Psoas muscle (tissue), 8 donors: ENCODE measurements around the gene CNST. TPM values are rescaled to one million over a fixed set of nuclear protein-coding genes. Genes with fewer than 3 reads are reported as not detected.
A peak's percentile ranks its signal among the peaks of the same experiment; 100 is the strongest.

Experiments used
- ATAC-seq, 4 donors: fragments of 200-7000 bp; cut with Tn5 transposase; one replicate each; pipeline ENCODE4 v1.9.1; 2020; ENCODE audit warnings: moderate library complexity in 3 of 4, mild to moderate bottlenecking in 2 of 4
- DNase-seq, 2 donors: peaks; one replicate each; pipeline ENCODE4 v3.0.0-alpha.2; 2020
- H3K27ac ChIP-seq: fragments of 200-600 bp; one replicate; pipeline ENCODE4 v1.8.0; 2022
- H3K27me3 ChIP-seq, 3 donors: fragments of 200-600 bp in 1 of 3; one replicate each; pipeline versions ENCODE4 v1.6.1 to v1.8.0; 2013 to 2022; ENCODE audit warnings: low read length in 2 of 3, mild to moderate bottlenecking in 2 of 3, moderate library complexity in 1 of 3; ENCODE audit not compliant: insufficient read depth in 3 of 3
- H3K36me3 ChIP-seq, 2 donors: fragments of 200-600 bp in 1 of 2; one replicate each; pipeline versions ENCODE4 v1.6.1 to v1.8.0; 2013 to 2022; ENCODE audit warnings: low read depth in 1 of 2, mild to moderate bottlenecking in 1 of 2, moderate library complexity in 1 of 2; ENCODE audit not compliant: insufficient read depth in 1 of 2
- H3K4me1 ChIP-seq: fragments of 200-600 bp; one replicate; pipeline ENCODE4 v1.8.0; 2022
- H3K4me3 ChIP-seq: fragments of 200-600 bp; one replicate; pipeline ENCODE4 v1.8.0; 2022; ENCODE audit warnings: mild to moderate bottlenecking
- H3K9me3 ChIP-seq: fragments of 200-600 bp; one replicate; pipeline ENCODE4 v1.8.0; 2022
- CTCF ChIP-seq: fragments of 200-600 bp; IDR thresholded peaks from one replicate; pipeline ENCODE4 v1.8.0; 2022; ENCODE audit warnings: antibody characterized with exemption
- WGBS, 3 donors: extraction: QIAGEN DNeasy Blood & Tissue Kit; methylation state at CpG; one replicate each; pipeline versions ENCODE4 v1.1.6 to v1.1.7; 2013; 5-methylcytosine and 5-hydroxymethylcytosine counted together
- intact Hi-C, 2 donors: fragments of 100-400 bp; cut with DNase I; formaldehyde crosslinking; loops; one replicate each; pipeline versions ENCODE4 v1.11.0 to v1.14.2; 2022
- polyA plus RNA-seq, 3 donors: library from polyadenylated mRNA; stranded (reverse); fragments of 200-250 nt; gene quantifications; one replicate each; pipeline ENCODE4 v1.2.3, GENCODE V29; 2013
- total RNA-seq, 4 donors: library from RNA; stranded (reverse); fragmentation: NEBNext Ultra II Directional in 2 of 4; extraction: Animal tissue kit (Norgen Biotek cat#: 25700) in 2 of 4; gene quantifications; one replicate each; pipeline versions ENCODE4 v1.2.1 to v1.2.4, GENCODE V29; 2021 to 2023
- donor health status: healthy with polysubstance abuse.
- donor health status: DM: no; HTN: no; CAD: no; lungs with moderate emphysema.
- donor health status: Bipolar disorder and iron deficiency.
- donor health status: healthy.
- donor health status: DM: yes; HTN: yes; CAD: no.
- donor health status: DM: no; HTN: no; CAD: no.
- donor health status: DM: no; HTN: no; CAD: no.
- donor health status: DM: yes; HTN: yes; CAD: no.

The CNST gene
- total and polyA plus RNA-seq, 7 donors: 9.7 to 64.8 (median 19.5) TPM

GRCh38 chr1:246651012-246651695, 84.9 kb downstream of the CNST start:
- no peaks in the 10 kb centered on the region for H3K27me3 ChIP-seq
- peaks cover 29% of the 10 kb centered on the region for H3K4me1 ChIP-seq
- H3K4me3 ChIP-seq: no peak overlapping the region
- H3K36me3 ChIP-seq: peaks cover 0 to 37% of the 10 kb centered on the region in 2 donors
- H3K27ac ChIP-seq: no peak overlapping the region
- no peak for DNase-seq
- ATAC-seq: no peak
- intact Hi-C loops: no loop called here
- TF ChIP-seq CTCF: no peak
- no peaks in the 10 kb centered on the region for H3K9me3 ChIP-seq
- WGBS, 3 donors: 63 to 69% (median 64%) methylated on average over 6 of the region's 6 CpGs

- peak; percentile 46 to 68 for DNase-seq
- intact Hi-C loops: no loop called here
- ATAC-seq: peak in 3 of 4 donors; percentile 33 to 57 (median 50)
- TF ChIP-seq CTCF: no peak
- Histone ChIP-seq H3K27ac (no peak overlapping the region), H3K4me3 (no peak overlapping the region), H3K36me3 (peaks cover 0 to 51% of the 10 kb centered on the region in 2 donors), H3K27me3 (no peaks in the 10 kb centered on the region), H3K9me3 (no peaks in the 10 kb centered on the region), H3K4me1 (no peaks in the 10 kb centered on the region)
- WGBS, 3 donors: 78 to 84% (median 82%) methylated on average over 6 of the region's 6 CpGs
Measured at GRCh38 chr1:246658567-246658966, 92.3 kb downstream of the CNST start.

- Histone ChIP-seq H3K27ac (no peak overlapping the region), H3K9me3 (no peaks in the 10 kb centered on the region), H3K4me3 (no peak overlapping the region), H3K4me1 (no peaks in the 10 kb centered on the region), H3K36me3 (peaks cover 0 to 40% of the 10 kb centered on the region in 2 donors), H3K27me3 (no peaks in the 10 kb centered on the region)
- 91 to 94% (median 93%) methylated on average over 6 of the region's 6 CpGs for WGBS, 3 donors
- ATAC-seq: no peak
- no peak for TF ChIP-seq CTCF
- intact Hi-C loops: no loop called here
- DNase-seq: no peak
Measured at GRCh38 chr1:246659594-246660140, 93.4 kb downstream of the CNST start.

- Histone ChIP-seq H3K27me3 (no peaks in the 10 kb centered on the region), H3K9me3 (no peaks in the 10 kb centered on the region), H3K27ac (no peak overlapping the region), H3K4me3 (no peak overlapping the region), H3K4me1 (no peaks in the 10 kb centered on the region), H3K36me3 (peaks cover 5 to 43% of the 10 kb centered on the region in 2 donors)
- ATAC-seq (no peak), DNase-seq (no peak)
- WGBS, 3 donors: 87 to 93% (median 90%) methylated on average over 2 of the region's 2 CpGs
- intact Hi-C loops: no loop called here
- TF ChIP-seq CTCF: no peak
Measured at GRCh38 chr1:246661451-246661850, 95.2 kb downstream of the CNST start.
